ENCODE results near the gene CACFD1. TPM values are rescaled to one million over a fixed set of nuclear protein-coding genes. Genes with fewer than 3 reads are reported as not detected.

Gene CACFD1
- polyA plus RNA-seq, 1 donor from 2014 or later: 75.4 TPM

DNA sequence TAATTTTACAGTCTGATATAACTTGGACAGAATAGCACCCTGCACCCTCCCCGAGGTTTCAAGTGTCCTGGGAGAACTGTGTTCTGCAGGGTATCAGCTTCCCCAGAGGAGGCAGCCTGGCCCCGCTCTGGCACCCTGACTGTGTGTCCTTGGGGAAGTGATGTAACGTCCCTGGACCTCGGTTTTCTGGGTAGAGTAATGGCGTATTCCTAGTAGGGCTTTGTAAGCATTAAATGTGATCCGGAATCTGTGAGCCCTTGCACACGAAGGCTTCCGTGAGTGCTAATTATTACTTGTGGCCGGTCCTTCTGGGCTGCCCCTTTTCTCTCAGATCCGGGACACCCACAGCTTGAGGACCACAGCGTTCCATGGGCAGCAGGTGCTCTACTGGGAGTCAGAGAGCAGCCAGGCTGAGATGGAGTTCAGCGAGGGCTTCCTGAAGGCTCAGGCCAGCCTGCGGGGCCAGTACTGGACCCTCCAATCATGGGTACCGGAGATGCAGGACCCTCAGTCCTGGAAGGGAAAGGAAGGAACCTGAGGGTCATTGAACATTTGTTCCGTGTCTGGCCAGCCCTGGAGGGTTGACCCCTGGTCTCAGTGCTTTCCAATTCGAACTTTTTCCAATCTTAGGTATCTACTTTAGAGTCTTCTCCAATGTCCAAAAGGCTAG lies 1.0 kb upstream of the CACFD1 start:
- Histone ChIP-seq H3K9ac (ENCODE audit: low read length) (peak overlapping the region; percentile 97), H3K27ac (ENCODE audit: low read length) (peak overlapping the region; percentile 96), H3K4me2 (ENCODE audit: low read length) (peak overlapping the region; percentile 21), H2AFZ (ENCODE audit: low read depth, low read length) (no peak overlapping the region), H3K79me2 (replicated peaks; ENCODE audit: insufficient read depth, low read length) (peaks cover 29% of the 10 kb centered on the region), H4K20me1 (ENCODE audit: insufficient read depth) (no peaks in the 10 kb centered on the region), H3K27me3 (ENCODE audit: insufficient read depth, low read depth, low read length) (no peaks in the 10 kb centered on the region), H3K36me3 (ENCODE audit: insufficient read depth, low read length) (no peaks in the 10 kb centered on the region), H3K9me3 (ENCODE audit: low read length) (no peaks in the 10 kb centered on the region), H3K4me3 (ENCODE audit: low read length) (peak overlapping the region; percentile 85), H3K9me2 (ENCODE audit: insufficient read depth, low read length) (no peaks in the 10 kb centered on the region), H3F3A (ENCODE audit: insufficient read depth, low read length, poor library complexity, severe bottlenecking) (no peaks in the 10 kb centered on the region)
- no peak for TF ChIP-seq EZH2 (IDR thresholded peaks at IDR 0.05; ENCODE audit: borderline replicate concordance, insufficient read depth, low read length, poor library complexity, severe bottlenecking)
- TF ChIP-seq SMC3 (conservative IDR thresholded peaks at IDR 0.05; ENCODE audit: poor library complexity): no peak
- TF ChIP-seq RAD21 (conservative IDR thresholded peaks at IDR 0.05): no peak
- TF ChIP-seq REST (IDR thresholded peaks at IDR 0.05; ENCODE audit: borderline replicate concordance): no peak
- no peak for TF ChIP-seq EP300 (conservative IDR thresholded peaks at IDR 0.05; ENCODE audit: poor library complexity, severe bottlenecking)

DNA sequence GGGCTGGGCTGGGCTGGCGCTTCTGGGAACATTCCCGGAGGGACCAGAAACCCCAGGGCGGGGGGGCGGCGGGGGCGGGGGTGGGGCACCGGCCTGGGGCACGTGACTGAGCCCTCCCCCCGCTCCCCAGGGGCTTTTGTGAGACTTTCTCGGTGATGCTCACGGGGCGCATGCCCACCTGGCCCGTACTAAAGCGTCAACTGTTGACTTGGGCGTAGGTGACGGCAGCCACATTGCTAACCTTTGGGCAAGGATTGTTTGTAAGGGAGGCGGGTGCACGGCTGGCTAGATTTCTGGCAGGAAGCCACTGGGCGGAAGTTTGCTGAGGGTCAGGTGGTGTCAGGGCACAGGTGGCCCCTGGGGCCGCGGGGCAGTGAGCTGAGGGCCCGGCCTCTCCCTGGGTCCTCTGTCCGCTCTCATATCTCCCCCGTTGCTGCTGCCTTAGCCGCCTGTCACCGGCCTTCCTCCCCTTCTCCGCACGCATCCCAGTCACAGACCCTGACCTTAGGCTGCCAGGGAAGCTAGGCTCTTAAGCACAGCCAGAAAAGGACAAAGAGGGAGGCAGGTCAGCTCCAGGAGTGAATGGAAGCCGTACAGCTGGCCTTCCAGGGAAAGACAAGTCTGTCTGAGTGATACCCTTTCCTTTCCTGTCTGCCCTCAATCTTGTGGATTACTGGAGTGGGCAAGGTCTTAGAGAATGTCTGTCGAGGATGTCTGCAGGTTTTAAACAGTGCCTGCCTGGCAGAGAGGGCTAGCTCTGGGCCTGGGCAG lies 812 bp downstream of the CACFD1 start:
- peaks cover 5% of the 10 kb centered on the region for H3K36me3 ChIP-seq (ENCODE audit: insufficient read depth, low read length)
- H3F3A ChIP-seq (ENCODE audit: insufficient read depth, low read length, poor library complexity, severe bottlenecking): no peaks in the 10 kb centered on the region
- no peaks in the 10 kb centered on the region for H3K9me3 ChIP-seq (ENCODE audit: low read length)
- H3K9me2 ChIP-seq (ENCODE audit: insufficient read depth, low read length): no peaks in the 10 kb centered on the region
- no peak overlapping the region for H2AFZ ChIP-seq (ENCODE audit: low read depth, low read length)
- H3K4me2 ChIP-seq (ENCODE audit: low read length): peak overlapping the region; percentile 66
- peaks cover 29% of the 10 kb centered on the region for H3K79me2 ChIP-seq (replicated peaks; ENCODE audit: insufficient read depth, low read length)
- peak overlapping the region; percentile 85 for H3K4me3 ChIP-seq (ENCODE audit: low read length)
- TF ChIP-seq SMC3 (conservative IDR thresholded peaks at IDR 0.05; ENCODE audit: poor library complexity): no peak
- H4K20me1 ChIP-seq (ENCODE audit: insufficient read depth): no peaks in the 10 kb centered on the region
- no peaks in the 10 kb centered on the region for H3K27me3 ChIP-seq (ENCODE audit: insufficient read depth, low read depth, low read length)
- H3K9ac ChIP-seq (ENCODE audit: low read length): peak overlapping the region; percentile 97
- peak overlapping the region; percentile 96 for H3K27ac ChIP-seq (ENCODE audit: low read length)

- TF ChIP-seq EP300 (conservative IDR thresholded peaks at IDR 0.05; ENCODE audit: poor library complexity, severe bottlenecking) (no peak), REST (IDR thresholded peaks at IDR 0.05; ENCODE audit: borderline replicate concordance) (no peak), CTCF (IDR thresholded peaks at IDR 0.05; ENCODE audit: poor library complexity, severe bottlenecking) (no peak), SMC3 (conservative IDR thresholded peaks at IDR 0.05; ENCODE audit: poor library complexity) (no peak), RAD21 (conservative IDR thresholded peaks at IDR 0.05) (no peak), EZH2 (IDR thresholded peaks at IDR 0.05; ENCODE audit: borderline replicate concordance, insufficient read depth, low read length, poor library complexity, severe bottlenecking) (no peak), MXI1 (conservative IDR thresholded peaks at IDR 0.05; ENCODE audit: poor library complexity, severe bottlenecking) (no peak), POLR2AphosphoS5 (IDR thresholded peaks at IDR 0.05) (no peak)
- H2AFZ ChIP-seq (ENCODE audit: low read depth, low read length): no peak overlapping the region
- no peaks in the 10 kb centered on the region for H3K9me3 ChIP-seq (ENCODE audit: low read length)
- H3K9ac ChIP-seq (ENCODE audit: low read length): peak overlapping the region; percentile 97
- peak overlapping the region; percentile 85 for H3K4me3 ChIP-seq (ENCODE audit: low read length)
- peaks cover 5% of the 10 kb centered on the region for H3K36me3 ChIP-seq (ENCODE audit: insufficient read depth, low read length)
- peak overlapping the region; percentile 66 for H3K4me2 ChIP-seq (ENCODE audit: low read length)
- H3K27ac ChIP-seq (ENCODE audit: low read length): no peak overlapping the region
- H3K9me2 ChIP-seq (ENCODE audit: insufficient read depth, low read length): no peaks in the 10 kb centered on the region
- no peaks in the 10 kb centered on the region for H3K27me3 ChIP-seq (ENCODE audit: insufficient read depth, low read depth, low read length)
- H4K20me1 ChIP-seq (ENCODE audit: insufficient read depth): no peaks in the 10 kb centered on the region
- H3K79me2 ChIP-seq (replicated peaks; ENCODE audit: insufficient read depth, low read length): peaks cover 29% of the 10 kb centered on the region
- H3F3A ChIP-seq (ENCODE audit: insufficient read depth, low read length, poor library complexity, severe bottlenecking): no peaks in the 10 kb centered on the region
Measured at GRCh38 chr9:133461975-133462374, 2.2 kb downstream of the CACFD1 start.
